ENCODE measurements around the gene SGCG.
"Not testable (repeated sequence)": the region's sequence is repeated elsewhere in the genome, so short reads cannot be mapped to it uniquely, and the experiment has no call there.

The SGCG gene

DNA sequence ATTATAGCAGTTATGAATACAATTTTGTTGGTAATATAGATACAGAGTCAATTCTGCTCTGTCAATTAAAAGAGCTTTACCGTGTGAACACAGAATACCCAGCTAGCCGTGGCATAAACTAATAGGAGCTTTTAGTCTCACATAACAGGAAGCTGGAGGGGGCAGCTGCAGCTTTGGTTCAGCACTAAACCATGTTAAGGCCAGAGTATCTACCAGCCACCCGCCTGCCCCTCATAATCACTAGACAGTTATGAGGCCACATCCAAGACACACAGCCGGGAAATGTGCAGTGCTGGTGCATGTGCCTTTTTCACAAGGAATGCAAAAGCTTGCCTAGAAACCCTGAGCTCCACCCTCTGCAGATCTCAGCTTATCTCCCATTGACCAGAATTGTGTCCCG is 62.3 kb downstream of the SGCG start:
- TF ChIP-seq SNAI2 (CRISPR knock-in tag; IDR thresholded peaks at IDR 0.05) (no peak), CSDC2 (CRISPR knock-in tag; IDR thresholded peaks at IDR 0.05) (no peak), ZNF8 (CRISPR knock-in tag; IDR thresholded peaks at IDR 0.05) (no peak), ZNF565 (CRISPR knock-in tag; conservative IDR thresholded peaks at IDR 0.05; ENCODE audit: low read depth) (no peak), ZFP30 (CRISPR knock-in tag; IDR thresholded peaks at IDR 0.05) (no peak), RARB (CRISPR knock-in tag; IDR thresholded peaks at IDR 0.05) (no peak), BACH2 (CRISPR knock-in tag; IDR thresholded peaks at IDR 0.05; ENCODE audit: borderline replicate concordance) (no peak), TOX (CRISPR knock-in tag; IDR thresholded peaks at IDR 0.05; ENCODE audit: borderline replicate concordance) (no peak), OSR1 (CRISPR knock-in tag; IDR thresholded peaks at IDR 0.05) (no peak), ZNF70 (CRISPR knock-in tag; IDR thresholded peaks at IDR 0.05) (no peak), ISL1 (CRISPR knock-in tag; IDR thresholded peaks at IDR 0.05) (no peak), TCF4 (CRISPR knock-in tag; IDR thresholded peaks at IDR 0.05; ENCODE audit: borderline replicate concordance) (no peak), ARNTL (CRISPR knock-in tag; IDR thresholded peaks at IDR 0.05; ENCODE audit: borderline replicate concordance, low read depth) (no peak), ZFP3 (CRISPR knock-in tag; IDR thresholded peaks at IDR 0.05) (no peak), ESRRG (CRISPR knock-in tag; IDR thresholded peaks at IDR 0.05) (no peak)
- TF ChIP-seq, protein P1, sequence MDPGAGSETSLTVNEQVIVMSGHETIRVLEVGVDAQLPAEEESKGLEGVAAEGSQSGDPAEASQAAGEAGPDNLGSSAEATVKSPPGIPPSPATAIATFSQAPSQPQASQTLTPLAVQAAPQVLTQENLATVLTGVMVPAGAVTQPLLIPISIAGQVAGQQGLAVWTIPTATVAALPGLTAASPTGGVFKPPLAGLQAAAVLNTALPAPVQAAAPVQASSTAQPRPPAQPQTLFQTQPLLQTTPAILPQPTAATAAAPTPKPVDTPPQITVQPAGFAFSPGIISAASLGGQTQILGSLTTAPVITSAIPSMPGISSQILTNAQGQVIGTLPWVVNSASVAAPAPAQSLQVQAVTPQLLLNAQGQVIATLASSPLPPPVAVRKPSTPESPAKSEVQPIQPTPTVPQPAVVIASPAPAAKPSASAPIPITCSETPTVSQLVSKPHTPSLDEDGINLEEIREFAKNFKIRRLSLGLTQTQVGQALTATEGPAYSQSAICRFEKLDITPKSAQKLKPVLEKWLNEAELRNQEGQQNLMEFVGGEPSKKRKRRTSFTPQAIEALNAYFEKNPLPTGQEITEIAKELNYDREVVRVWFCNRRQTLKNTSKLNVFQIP (CRISPR knock-in tag; IDR thresholded peaks at IDR 0.05; ENCODE audit: borderline replicate concordance, low read depth), result no peak
- TF ChIP-seq, protein P2, sequence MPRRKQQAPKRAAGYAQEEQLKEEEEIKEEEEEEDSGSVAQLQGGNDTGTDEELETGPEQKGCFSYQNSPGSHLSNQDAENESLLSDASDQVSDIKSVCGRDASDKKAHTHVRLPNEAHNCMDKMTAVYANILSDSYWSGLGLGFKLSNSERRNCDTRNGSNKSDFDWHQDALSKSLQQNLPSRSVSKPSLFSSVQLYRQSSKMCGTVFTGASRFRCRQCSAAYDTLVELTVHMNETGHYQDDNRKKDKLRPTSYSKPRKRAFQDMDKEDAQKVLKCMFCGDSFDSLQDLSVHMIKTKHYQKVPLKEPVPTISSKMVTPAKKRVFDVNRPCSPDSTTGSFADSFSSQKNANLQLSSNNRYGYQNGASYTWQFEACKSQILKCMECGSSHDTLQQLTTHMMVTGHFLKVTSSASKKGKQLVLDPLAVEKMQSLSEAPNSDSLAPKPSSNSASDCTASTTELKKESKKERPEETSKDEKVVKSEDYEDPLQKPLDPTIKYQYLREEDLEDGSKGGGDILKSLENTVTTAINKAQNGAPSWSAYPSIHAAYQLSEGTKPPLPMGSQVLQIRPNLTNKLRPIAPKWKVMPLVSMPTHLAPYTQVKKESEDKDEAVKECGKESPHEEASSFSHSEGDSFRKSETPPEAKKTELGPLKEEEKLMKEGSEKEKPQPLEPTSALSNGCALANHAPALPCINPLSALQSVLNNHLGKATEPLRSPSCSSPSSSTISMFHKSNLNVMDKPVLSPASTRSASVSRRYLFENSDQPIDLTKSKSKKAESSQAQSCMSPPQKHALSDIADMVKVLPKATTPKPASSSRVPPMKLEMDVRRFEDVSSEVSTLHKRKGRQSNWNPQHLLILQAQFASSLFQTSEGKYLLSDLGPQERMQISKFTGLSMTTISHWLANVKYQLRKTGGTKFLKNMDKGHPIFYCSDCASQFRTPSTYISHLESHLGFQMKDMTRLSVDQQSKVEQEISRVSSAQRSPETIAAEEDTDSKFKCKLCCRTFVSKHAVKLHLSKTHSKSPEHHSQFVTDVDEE (CRISPR knock-in tag; IDR thresholded peaks at IDR 0.05), result no peak
- TF ChIP-seq, protein P3, sequence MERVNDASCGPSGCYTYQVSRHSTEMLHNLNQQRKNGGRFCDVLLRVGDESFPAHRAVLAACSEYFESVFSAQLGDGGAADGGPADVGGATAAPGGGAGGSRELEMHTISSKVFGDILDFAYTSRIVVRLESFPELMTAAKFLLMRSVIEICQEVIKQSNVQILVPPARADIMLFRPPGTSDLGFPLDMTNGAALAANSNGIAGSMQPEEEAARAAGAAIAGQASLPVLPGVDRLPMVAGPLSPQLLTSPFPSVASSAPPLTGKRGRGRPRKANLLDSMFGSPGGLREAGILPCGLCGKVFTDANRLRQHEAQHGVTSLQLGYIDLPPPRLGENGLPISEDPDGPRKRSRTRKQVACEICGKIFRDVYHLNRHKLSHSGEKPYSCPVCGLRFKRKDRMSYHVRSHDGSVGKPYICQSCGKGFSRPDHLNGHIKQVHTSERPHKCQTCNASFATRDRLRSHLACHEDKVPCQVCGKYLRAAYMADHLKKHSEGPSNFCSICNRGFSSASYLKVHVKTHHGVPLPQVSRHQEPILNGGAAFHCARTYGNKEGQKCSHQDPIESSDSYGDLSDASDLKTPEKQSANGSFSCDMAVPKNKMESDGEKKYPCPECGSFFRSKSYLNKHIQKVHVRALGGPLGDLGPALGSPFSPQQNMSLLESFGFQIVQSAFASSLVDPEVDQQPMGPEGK (CRISPR knock-in tag; IDR thresholded peaks at IDR 0.05; ENCODE audit: borderline replicate concordance), result no peak
- ATAC-seq, result no peak

DNA sequence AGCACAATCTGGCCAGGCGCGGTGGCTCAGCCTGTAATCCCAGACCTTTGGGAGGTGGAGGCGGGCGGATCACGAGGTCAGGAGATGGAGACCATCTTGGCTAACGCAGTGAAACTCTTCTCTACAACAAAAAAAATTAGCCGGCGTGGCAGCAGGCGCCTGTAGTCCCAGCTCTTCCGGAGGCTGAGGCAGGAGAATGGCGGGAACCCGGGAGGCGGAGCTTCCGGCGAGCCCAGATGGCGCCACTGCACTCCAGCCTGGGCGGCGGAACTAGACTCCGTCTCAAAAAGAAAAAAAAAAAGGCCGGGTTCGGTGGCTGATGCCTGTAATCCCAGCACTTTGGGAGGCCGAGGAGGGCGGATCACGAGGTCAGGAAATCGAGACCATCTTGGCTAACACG is 67.6 kb downstream of the SGCG start:
- ATAC-seq, result not testable (repeated sequence)

DNA sequence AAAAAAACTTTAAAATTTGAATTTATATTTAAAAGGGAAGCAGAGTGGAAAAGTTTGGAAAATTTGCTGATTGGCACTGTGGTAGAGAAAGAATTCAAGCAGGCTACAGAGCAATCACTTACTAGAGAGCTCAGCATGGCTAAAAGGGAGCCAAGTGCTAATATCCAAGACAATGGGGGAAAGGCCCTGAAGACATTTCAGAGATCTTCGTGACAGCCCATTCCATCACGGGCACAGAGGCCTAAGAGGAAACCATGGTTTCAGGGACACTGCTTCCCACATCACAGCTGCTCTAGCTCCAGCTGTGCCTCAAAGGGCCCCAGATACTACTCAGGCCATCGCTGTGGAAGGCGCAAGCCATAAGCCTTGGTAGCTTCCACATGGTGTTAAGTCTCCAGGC is 73.7 kb downstream of the SGCG start:
- ATAC-seq, result no peak
- TF ChIP-seq SNAI2 (CRISPR knock-in tag; IDR thresholded peaks at IDR 0.05) (no peak), ZFP3 (CRISPR knock-in tag; IDR thresholded peaks at IDR 0.05) (no peak), ZNF565 (CRISPR knock-in tag; conservative IDR thresholded peaks at IDR 0.05; ENCODE audit: low read depth) (no peak), ARNTL (CRISPR knock-in tag; IDR thresholded peaks at IDR 0.05; ENCODE audit: borderline replicate concordance, low read depth) (no peak), RARB (CRISPR knock-in tag; IDR thresholded peaks at IDR 0.05) (no peak), ZFP30 (CRISPR knock-in tag; IDR thresholded peaks at IDR 0.05) (no peak), ISL1 (CRISPR knock-in tag; IDR thresholded peaks at IDR 0.05) (no peak), PPARA (CRISPR knock-in tag; IDR thresholded peaks at IDR 0.05; ENCODE audit: borderline replicate concordance) (no peak), GLIS3 (CRISPR knock-in tag; IDR thresholded peaks at IDR 0.05) (no peak), OSR1 (CRISPR knock-in tag; IDR thresholded peaks at IDR 0.05) (no peak), CSDC2 (CRISPR knock-in tag; IDR thresholded peaks at IDR 0.05) (no peak), ESRRG (CRISPR knock-in tag; IDR thresholded peaks at IDR 0.05) (no peak)
- TF ChIP-seq, protein P3 (CRISPR knock-in tag; IDR thresholded peaks at IDR 0.05; ENCODE audit: borderline replicate concordance), result no peak
- TF ChIP-seq, protein P2 (CRISPR knock-in tag; IDR thresholded peaks at IDR 0.05), result no peak
- TF ChIP-seq, protein P4, sequence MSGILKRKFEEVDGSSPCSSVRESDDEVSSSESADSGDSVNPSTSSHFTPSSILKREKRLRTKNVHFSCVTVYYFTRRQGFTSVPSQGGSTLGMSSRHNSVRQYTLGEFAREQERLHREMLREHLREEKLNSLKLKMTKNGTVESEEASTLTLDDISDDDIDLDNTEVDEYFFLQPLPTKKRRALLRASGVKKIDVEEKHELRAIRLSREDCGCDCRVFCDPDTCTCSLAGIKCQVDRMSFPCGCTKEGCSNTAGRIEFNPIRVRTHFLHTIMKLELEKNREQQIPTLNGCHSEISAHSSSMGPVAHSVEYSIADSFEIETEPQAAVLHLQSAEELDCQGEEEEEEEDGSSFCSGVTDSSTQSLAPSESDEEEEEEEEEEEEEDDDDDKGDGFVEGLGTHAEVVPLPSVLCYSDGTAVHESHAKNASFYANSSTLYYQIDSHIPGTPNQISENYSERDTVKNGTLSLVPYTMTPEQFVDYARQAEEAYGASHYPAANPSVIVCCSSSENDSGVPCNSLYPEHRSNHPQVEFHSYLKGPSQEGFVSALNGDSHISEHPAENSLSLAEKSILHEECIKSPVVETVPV (CRISPR knock-in tag; IDR thresholded peaks at IDR 0.05), result no peak
